ENCODE measurements around the gene FAM89A. TPM values are rescaled to one million over a fixed set of nuclear protein-coding genes. Genes with fewer than 3 reads are reported as not detected.

Gene FAM89A
- total and polyA plus RNA-seq, 9 of the 15 experiments (the other 6 are each of a cell fraction or from before 2014, with no cell fraction given) = 8.7 to 66.2 (median 43.3) TPM

GRCh38 chr1:231072502-231073094 lies 32.5 kb upstream of the FAM89A start (continued):
- TF ChIP-seq SFPQ (IDR thresholded peaks at IDR 0.05; ENCODE audit: low read depth, low read length) (no peak), TCF15 (CRISPR knock-in tag; IDR thresholded peaks at IDR 0.05) (peak; percentile 96), GABPB1 (CRISPR knock-in tag; IDR thresholded peaks at IDR 0.05) (no peak), ZBED1 (IDR thresholded peaks at IDR 0.05) (no peak), MEF2D (tag; conservative IDR thresholded peaks at IDR 0.05; ENCODE audit: low read depth) (peak; percentile 82), SNRNP70 (optimal IDR thresholded peaks at IDR 0.05; ENCODE audit: low read depth, low read length) (no peak), PYGO2 (tag; IDR thresholded peaks at IDR 0.05) (peak; percentile 62; the same call in 1 of the 2 replicates), FOXP1 (CRISPR knock-in tag; IDR thresholded peaks at IDR 0.05) (no peak), THAP12 (CRISPR knock-in tag; IDR thresholded peaks at IDR 0.05) (no peak), ZFP91 (CRISPR knock-in tag; IDR thresholded peaks at IDR 0.05) (no peak), POLR2A (conservative IDR thresholded peaks at IDR 0.05) (no peak), ETS1 (conservative IDR thresholded peaks at IDR 0.05; ENCODE audit: control insufficient read depth, low read depth, low read length) (no peak), GTF2E2 (tag; IDR thresholded peaks at IDR 0.05) (no peak), TBP (optimal IDR thresholded peaks at IDR 0.05; ENCODE audit: low read depth, low read length) (no peak), E2F4 (CRISPR knock-in tag; IDR thresholded peaks at IDR 0.05; ENCODE audit: low read depth) (no peak), ZNF398 (CRISPR knock-in tag; IDR thresholded peaks at IDR 0.05) (peak; percentile 85), ZNF311 (CRISPR knock-in tag; IDR thresholded peaks at IDR 0.05) (peak; percentile 98)

All from K562 (cell line).